ENCODE data around the gene PBX3. TPM values are rescaled to one million over a fixed set of nuclear protein-coding genes. Genes with fewer than 3 reads are reported as not detected.

The PBX3 gene
- total RNA-seq, 1 donor from 2014 or later = 13.8 TPM

GRCh38 chr9:125883565-125884217 is 136.5 kb downstream of the PBX3 start:
- ATAC-seq = no peak

DNA sequence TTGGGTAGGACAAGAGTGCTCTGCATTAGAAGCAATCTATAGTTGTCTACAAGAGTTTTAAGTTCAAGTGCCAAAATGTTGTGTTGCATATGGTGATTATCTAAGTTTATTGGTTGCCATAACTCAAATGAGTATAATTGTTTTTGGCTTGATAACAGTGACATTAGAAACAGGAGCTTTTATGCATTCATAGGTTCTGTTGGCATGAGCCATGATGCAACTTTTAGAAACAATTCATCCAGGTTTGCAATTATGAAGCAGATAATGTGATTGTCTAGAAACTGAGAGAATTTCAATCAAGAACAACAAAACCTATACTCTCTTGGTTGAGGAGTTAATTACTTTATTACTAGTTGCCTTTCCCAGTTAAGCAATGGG is 137.0 kb downstream of the PBX3 start:
- ATAC-seq = no peak

DNA sequence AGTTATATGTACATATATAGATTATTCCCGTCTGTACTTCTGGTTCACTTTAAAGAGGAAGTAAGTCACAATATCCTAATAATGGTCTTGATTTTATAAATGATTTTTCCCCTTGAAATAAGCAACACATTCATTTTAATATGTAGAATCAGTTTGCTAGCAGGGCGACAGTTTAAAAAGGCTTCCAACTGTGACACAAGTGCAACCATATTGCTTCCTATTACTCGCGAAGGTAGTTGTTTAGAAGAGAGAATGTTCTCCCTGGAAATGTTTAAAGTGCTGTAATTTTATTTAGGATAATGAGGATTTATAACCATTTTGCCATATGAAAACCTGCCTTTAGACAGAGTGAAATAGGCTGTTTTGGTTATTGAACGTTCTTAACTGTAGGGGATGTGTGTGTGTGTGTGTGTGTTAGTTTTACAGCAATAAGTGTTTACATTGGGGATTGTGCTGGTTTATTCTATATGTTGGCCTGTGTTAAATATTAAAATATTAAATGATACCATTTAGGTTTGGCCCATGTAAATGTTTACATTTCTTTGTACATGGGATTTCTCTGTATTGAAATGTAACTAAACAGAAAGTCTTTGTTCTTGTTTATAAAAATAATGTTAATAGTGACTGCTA is 138.3 kb downstream of the PBX3 start:
- ATAC-seq = no peak

- no peak for ATAC-seq
Measured at GRCh38 chr9:125886365-125886764, 139.2 kb downstream of the PBX3 start.

DNA sequence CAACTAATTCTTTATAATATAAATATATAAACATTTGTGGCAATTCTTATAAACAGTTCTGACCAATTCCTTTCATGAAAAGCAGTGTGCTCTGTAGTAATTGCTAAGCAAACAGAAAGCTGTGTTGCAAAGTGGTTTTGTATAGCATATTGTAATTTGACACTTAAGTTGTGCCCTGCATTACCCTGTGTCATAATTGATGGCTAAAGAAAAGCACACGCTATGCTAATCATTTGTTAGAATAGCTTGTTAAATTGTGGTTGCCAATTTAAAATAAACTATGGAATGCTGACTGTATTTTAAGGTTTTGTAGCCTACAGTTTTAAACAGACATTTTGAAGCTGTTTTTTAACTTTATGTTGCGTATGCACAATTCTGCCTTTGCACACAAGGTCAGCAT is 140.0 kb downstream of the PBX3 start:
- ATAC-seq = no peak

DNA sequence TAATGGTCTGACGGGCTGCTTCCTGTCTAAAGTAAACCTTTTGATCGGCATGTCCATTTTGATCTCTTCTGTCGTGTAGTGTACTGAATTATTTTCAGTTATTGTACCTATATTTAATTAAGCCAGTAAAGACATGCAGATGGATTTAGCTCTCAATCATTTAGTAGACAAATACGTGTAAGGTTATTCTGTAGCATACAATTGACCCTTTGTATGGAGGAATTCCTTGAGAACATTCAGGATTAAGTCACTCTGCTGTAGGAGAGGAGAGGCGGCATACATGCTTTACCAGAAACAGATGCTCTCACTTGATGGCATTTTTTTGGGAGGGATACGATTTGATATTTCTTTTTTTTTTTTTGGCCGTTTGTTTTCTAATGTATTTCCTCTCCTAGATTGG is 141.0 kb downstream of the PBX3 start:
- no peak for ATAC-seq

- ATAC-seq = no peak
Measured at GRCh38 chr9:125889112-125889475, 141.9 kb downstream of the PBX3 start.

GRCh38 chr9:125889476-125890419 is 142.6 kb downstream of the PBX3 start:
- ATAC-seq = peak; percentile 60

DNA sequence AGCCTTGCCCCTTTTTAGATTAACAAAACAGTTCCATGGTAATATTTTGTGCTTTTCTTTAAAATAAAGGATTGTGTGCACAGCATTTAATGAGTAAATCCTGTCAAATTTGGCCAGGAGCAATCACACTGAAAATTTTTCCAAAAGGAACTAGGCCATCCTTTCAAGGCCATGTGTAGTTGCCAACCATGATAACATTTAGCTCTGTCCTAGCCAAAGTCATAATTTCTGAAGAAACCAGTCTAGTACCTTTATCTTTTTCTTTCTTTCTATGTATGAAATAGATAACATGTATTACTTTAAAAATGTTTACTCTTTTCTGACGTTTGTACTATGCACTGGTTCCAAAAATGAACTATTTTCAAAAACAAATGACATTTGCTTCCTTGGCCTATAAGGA is 143.7 kb downstream of the PBX3 start:
- ATAC-seq = no peak

GRCh38 chr9:125893277-125893676 is 146.1 kb downstream of the PBX3 start:
- no peak for ATAC-seq

- no peak for ATAC-seq
Measured at GRCh38 chr9:125894566-125894965, 147.4 kb downstream of the PBX3 start.

DNA sequence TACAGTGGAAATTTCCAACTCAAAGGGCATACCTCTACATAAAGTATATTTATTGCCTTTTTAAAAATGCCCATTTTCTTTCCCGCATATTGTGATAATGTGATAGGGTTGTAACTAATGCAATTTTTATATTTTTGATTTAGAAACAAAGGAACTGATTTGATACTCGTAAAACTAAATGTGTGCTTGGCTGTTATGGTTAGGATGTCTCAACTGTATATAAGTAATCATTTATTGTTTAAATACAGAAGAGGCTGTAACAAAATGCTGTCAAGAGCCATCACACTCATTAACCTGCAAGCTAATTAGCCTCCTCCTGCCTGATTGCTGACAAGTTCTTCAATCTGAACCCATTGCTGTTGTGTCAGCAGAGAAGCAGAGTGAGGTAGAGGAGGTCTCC is 149.2 kb downstream of the PBX3 start:
- no peak for ATAC-seq

DNA sequence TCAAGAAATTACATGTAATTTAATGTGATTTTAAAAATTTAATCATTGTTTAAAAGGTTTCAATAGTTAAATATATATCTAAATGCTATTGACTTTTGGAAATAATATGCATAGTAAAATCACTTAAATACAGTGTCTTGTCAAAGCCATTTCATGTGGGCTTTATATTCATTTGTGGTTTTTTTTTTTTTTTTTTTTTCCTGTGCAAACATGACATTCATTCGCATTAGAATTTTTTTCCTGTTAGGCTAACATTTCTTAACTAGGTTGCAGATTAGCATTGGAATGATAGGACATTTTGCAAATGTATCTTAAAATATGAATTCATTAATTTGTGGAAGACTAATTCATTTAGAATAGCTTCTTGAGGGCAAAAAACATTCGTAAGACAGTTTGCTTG is 149.8 kb downstream of the PBX3 start:
- ATAC-seq = no peak

GRCh38 chr9:125897481-125897880 is 150.3 kb downstream of the PBX3 start:
- no peak for ATAC-seq

DNA sequence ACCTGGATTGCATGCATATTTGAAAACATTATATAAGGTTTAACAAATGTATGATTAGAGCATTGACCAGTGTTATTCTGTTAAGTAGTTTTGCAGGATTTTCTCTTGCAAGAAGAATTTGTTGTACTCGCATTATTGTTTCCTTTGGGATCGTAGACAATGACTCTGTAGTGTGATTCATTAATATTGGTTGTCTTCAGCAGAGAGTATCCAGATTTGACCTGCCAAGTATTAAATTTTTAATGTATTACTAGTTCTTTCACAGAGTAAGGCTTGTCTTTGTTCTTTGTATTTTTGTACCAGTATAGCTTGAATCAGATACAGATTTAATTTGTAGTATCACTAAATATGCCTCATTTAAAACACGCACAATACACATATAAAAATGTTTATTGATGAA is 155.0 kb downstream of the PBX3 start:
- ATAC-seq = no peak

DNA sequence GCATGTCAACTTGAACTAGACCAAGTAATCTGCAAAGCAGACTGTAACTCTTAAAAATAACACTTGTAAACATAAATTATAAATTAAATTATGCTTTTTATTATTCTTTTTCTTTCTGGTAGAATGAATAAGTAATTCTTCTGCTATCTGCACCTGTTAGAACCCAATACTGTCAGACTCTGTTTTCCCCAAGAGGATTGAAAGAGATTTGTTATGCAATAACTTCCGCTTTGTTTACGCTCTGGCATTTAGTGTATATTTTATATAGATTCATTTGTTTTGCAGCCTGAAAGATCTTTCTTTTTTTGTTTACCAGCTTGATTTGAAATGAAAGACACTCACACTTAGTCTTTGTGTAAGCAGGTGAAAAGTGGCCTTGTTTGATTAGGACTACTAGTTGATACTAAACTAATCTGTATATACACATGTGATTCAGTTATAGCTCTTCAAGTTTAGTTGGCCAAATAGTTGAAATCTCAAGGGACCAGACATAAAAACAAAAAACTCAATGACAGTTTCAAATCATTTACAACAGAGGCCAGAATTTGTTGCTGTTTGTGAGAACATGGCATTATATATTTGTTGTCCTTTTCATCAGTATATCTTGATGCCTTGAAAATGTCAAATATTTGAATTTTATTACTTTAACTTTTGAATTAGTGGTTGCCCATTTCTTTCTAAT is 155.8 kb downstream of the PBX3 start:
- no peak for ATAC-seq

DNA sequence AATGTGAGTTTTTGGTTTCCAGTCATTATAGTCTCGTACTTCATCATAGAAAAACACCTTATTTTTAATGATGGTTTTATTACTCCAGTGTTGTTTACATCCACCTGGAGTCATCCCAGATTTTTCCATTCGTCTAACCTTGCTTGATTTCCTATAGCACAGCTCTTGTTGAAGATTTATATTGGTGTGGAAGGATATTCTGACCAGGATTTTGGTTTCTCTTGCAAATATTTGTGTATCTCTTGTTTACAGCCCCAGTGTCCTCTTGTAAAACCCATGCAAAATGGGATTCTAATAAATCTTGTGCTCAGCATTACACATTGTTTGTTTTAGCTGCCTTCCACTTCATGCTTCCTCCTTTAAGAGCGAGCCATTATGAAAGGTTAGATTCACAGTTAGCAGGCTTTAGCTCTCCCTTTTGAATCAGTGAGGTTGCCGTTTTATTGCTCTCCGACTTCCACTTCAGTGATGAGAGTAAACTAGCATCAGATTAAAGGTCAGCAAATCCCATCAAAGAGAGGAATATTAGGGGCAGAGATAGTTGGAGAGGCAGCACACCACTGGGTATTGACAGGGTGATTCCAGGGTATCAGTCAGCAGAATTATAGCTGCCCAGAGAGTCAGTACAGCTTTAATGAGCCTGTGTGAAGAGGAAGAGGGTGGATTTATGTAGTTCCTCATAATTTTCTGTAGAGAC is 157.1 kb downstream of the PBX3 start:
- no peak for ATAC-seq

GRCh38 chr9:125906144-125906543 is 159.0 kb downstream of the PBX3 start:
- no peak for ATAC-seq

DNA sequence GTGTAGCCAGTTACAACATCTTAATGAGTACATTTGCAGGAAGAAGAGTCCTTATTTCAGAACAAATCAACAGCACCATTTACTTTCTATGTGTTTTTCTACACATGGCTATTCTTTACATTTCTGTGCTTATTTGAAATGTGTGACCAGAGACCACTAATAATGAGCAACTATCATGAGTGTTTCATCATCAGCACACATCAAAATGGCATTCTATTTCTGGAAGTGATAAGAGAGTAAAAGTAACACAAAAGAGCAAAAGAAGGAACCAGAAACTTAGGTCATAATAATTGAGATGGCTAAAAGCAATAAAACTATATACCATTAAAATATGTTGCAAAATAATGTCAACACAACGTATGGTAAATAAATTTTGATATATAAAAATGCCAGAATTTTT is 159.7 kb downstream of the PBX3 start:
- ATAC-seq = no peak

DNA sequence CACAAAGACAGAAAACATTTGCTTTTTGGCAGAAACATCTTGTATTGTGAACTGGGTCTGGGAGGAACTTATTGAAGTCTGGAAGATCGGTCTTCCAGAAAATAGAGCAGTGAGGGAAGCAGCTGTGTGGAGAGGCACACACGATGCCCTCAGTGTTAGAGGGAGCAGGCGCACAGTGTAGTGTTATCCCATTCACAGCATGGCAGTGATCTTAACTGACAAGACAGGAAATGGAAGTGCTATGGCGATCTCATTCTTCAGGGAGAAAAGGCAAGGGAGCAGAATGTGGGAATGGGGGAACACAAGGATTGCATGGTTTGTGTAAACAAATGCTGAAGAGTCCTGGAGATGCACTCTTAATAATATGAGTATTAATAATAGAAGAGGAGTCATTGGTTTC is 161.0 kb downstream of the PBX3 start:
- no peak for ATAC-seq

- ATAC-seq = no peak
Measured at GRCh38 chr9:125908966-125909365, 161.8 kb downstream of the PBX3 start.

- ATAC-seq = no peak
Measured at GRCh38 chr9:125909459-125909858, 162.3 kb downstream of the PBX3 start.

DNA sequence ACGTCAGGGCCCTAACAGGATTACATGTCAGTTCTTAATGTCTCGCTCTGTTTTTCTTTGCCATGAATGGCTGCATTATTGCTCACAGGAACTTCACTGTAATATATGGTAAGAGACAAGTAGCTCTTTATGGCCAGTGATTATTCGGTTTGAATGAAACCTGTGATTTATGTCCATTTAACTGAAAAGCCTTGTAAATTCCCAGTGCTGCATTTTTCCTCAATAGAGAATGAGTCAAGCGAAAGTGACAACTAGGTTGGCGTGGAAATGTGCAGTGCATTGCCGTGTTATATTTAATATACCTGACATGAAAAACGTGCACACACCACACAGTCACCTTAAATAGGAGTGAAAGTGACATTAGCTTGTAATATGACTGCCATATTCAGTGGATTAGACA is 163.1 kb downstream of the PBX3 start:
- no peak for ATAC-seq
